ENCODE measurements around the gene PIP5K1A. TPM values are rescaled to one million over a fixed set of nuclear protein-coding genes. Genes with fewer than 3 reads are reported as not detected.
A peak's percentile ranks its signal among the peaks of the same experiment; 100 is the strongest.

The PIP5K1A gene
- total RNA-seq, 4 donors from 2014 or later, result 27.7 to 67.6 (median 44.1) TPM

GRCh38 chr1:151289991-151290708, 91.8 kb downstream of the PIP5K1A start:
- 78 to 79% methylated on average over 21 of the region's 21 CpGs for WGBS, 2 donors
- peak in 1 of 2 donors; percentile 86 for DNase-seq (ENCODE audit: low spot score in 2 of 2)
- H3K4me3 ChIP-seq (ENCODE audit: low read depth, poor library complexity, severe bottlenecking), result no peak overlapping the region
- TF ChIP-seq POLR2A (IDR thresholded peaks at IDR 0.05), result no peak
- TF ChIP-seq CTCF (IDR thresholded peaks at IDR 0.05), result no peak
- intact Hi-C loops (cut with DNase I; ENCODE audit: low total_unique reads), result no loop called here

GRCh38 chr1:151290709-151291303, 92.5 kb downstream of the PIP5K1A start:
- 77 to 82% methylated on average over 19 of the region's 19 CpGs for WGBS, 2 donors
- TF ChIP-seq POLR2A (IDR thresholded peaks at IDR 0.05) (no peak), CTCF (IDR thresholded peaks at IDR 0.05) (no peak)
- no peak overlapping the region for H3K4me3 ChIP-seq (ENCODE audit: low read depth, poor library complexity, severe bottlenecking)
- no peak for DNase-seq (ENCODE audit: low spot score in 2 of 2)
- intact Hi-C loops (cut with DNase I; ENCODE audit: low total_unique reads), result no loop called here

DNA sequence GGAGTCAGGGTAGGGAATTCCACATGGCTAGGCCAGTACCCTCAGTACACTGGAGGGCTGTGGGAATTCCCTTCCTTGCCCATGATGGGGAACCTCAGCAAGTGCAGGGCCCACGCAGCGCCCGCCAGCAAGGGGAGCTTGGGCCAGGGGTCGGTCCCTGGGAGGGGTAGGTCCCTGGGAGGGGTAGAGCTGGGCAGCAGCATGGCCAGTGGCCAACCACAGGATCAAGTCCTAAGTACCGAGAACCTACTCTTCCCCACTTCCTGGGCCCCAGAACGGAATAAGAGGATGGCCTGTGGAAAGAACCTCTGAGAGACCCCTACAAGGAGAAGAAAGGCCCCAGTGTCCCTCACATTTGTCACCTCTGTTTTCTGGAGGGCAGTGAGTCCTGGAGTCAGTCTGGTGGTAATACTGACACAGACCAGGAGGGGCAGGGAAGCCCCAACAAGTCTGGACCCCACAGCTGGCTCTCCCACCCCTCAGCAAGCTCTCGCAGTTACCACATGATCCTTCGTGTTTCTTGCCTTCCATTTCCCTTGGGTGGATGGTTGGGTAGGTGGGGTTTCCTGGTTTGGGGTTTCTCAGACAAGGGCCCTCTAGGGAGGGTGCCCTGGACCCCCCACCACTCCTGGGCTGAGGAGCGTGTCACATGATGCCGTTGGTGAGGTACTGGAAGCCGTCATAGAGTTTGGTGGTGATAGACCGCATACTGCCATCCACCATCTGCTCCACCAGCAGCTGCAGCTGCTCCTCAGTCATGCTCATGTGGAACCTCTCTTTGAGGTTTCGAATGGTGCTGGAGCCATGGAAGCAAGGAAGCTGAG, 94.1 kb downstream of the PIP5K1A start:
- no peak for TF ChIP-seq CTCF (IDR thresholded peaks at IDR 0.05)
- no peak for TF ChIP-seq POLR2A (IDR thresholded peaks at IDR 0.05)
- 73 to 83% methylated on average over 13 of the region's 13 CpGs for WGBS, 2 donors
- H3K4me3 ChIP-seq (ENCODE audit: low read depth, poor library complexity, severe bottlenecking), result no peak overlapping the region
- intact Hi-C loops (cut with DNase I; ENCODE audit: low total_unique reads), result no loop called here
- peak in 1 of 2 donors; percentile 84 for DNase-seq (ENCODE audit: low spot score in 2 of 2)

DNA sequence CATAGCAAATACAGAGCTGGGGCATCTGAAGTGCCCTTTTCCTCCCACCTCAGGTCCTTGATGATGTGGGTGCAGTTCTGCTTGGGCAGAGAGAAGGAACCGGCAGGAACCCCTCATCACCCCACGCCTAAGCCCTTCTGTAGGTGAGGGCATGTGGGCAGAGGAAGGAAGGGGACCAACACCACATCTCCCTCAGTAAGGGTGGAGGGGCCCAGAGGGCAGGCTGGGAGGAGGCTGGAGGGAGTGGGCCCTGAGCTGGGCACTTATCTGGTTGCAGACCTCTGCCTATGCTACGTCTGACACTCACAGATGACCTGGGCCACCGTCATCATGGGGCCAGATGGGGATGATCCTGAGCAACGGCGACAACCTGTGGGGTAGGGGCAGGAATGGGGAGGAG, 94.7 kb downstream of the PIP5K1A start:
- H3K4me3 ChIP-seq (ENCODE audit: low read depth, poor library complexity, severe bottlenecking), result no peak overlapping the region
- 78 to 84% methylated on average over 6 of the region's 6 CpGs for WGBS, 2 donors
- TF ChIP-seq POLR2A (IDR thresholded peaks at IDR 0.05) (no peak), CTCF (IDR thresholded peaks at IDR 0.05) (no peak)
- intact Hi-C loops (cut with DNase I; ENCODE audit: low total_unique reads), result no loop called here
- no peak for DNase-seq (ENCODE audit: low spot score in 2 of 2)

DNA sequence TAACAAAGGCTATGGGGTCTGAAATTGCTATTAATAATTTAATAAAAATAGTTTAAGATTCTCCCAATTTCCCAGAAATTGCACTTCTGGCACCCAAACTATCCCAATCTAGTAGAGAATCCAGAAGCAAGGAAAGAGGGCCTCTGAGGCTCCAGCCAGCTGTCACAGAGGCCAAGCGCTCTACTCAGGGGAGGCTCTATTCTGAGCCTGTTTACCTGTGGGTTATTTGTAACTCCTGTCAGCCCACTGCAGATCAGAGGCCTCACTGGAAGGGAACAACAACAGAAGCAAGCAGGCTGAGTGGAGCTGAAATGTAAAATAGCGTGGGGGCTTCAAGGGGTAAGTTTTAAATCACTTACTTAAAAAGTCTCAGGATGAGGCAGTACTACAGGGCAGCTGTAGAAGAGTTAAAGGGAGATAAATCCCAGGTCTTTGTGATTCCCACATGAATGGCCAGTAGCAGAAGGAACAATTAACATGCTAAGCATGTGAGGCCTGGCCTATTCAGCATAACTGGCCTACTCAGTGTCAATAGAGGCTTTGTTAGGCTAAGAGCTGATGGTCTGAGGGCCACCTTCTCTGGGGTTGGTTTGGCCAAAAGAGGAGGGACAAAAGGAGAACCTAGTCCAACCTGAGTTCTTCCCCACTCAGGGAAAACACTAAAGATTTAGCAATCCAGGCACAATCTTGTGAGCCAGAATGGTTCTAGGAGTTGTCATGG, 96.5 kb downstream of the PIP5K1A start:
- TF ChIP-seq CTCF (IDR thresholded peaks at IDR 0.05) (no peak), POLR2A (IDR thresholded peaks at IDR 0.05) (no peak)

More for the DNA sequence above, 96.5 kb downstream of the PIP5K1A start:
- no peak overlapping the region for H3K4me3 ChIP-seq (ENCODE audit: low read depth, poor library complexity, severe bottlenecking)
- intact Hi-C loops (cut with DNase I; ENCODE audit: low total_unique reads), result no loop called here
- 88 to 96% methylated on average over 2 of the region's 2 CpGs for WGBS, 2 donors
- DNase-seq (ENCODE audit: low spot score in 2 of 2), result no peak
